T47D (cell line): ENCODE data around the gene RFC1.
"Not testable (repeated sequence)": the region's sequence is repeated elsewhere in the genome, so short reads cannot be mapped to it uniquely, and the experiment has no call there.

ENCODE experiments used
- DNase-seq, 2 experiments: peaks; one replicate each; pipeline versions ENCODE4 v3.0.0 to v3.0.0-alpha.2; 2011 to 2012; ENCODE audit warnings: low read depth in 1 of 2, low spot score in 1 of 2
- JUND ChIP-seq: IDR thresholded peaks from 2 replicates; pipeline ENCODE4 v1.6.1; 2012; ENCODE audit warnings: low read depth
- in situ Hi-C: cut with HindIII; loops from 2 replicates; pipeline ENCODE4 v1.10.0; 2016; ENCODE audit warnings: low sequenced_read_pairs, low pct_unique_long_range_greater_than_20kb

RFC1 gene

DNA sequence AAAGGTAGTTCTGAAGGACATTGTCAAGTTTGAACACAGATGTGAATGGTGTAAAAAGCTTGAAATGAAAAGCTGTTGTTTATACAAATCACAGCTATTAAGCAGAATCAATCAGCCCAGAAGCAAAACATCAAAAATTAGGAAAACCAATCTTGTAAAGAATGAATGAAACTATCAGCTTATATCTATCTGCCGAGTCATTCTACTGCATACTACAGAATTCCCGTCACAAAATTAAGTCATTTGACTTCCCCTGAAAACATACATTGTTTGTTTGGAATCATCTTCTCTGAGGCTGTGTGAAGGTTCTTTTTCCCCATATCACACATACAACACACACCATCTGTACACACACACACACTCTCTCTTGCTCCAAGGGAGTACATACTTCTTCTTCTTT, 80.3 kb downstream of the RFC1 start:
- TF ChIP-seq JUND: no peak
- in situ Hi-C loops: no loop called here
- DNase-seq: no peak

DNA sequence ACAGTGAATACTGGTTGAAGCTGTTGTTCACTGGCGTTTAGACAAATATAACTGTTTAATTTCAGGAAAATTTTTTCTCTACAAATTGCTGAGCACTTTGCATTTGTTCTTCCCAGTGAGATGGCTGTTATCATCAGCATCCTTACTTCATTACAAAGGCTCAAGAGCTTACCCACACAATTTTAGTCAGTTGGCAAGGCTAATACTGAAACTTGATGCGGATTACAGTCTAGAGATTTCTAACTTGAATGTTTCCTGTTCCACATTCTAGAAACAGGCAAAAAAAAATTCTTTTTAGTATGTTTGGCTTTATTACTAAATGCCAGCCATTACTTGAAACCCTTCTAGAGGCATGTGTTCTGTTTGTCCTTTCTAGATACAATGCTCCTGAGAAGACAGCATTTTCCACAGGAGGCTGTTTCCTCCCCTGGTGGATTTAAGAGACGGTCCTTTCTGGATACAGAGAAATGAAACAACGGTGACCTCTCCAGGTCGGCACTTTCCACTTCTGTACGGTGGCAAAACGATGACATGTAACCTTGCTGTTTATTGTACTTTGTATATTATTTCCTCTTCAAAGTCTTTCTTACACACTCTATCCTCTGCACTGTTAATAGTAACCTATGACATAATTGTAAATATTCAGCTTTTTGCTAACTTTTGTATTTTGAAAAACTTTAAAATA, 80.9 kb downstream of the RFC1 start:
- no peak for TF ChIP-seq JUND
- no peak for DNase-seq
- in situ Hi-C loops: no loop called here

DNA sequence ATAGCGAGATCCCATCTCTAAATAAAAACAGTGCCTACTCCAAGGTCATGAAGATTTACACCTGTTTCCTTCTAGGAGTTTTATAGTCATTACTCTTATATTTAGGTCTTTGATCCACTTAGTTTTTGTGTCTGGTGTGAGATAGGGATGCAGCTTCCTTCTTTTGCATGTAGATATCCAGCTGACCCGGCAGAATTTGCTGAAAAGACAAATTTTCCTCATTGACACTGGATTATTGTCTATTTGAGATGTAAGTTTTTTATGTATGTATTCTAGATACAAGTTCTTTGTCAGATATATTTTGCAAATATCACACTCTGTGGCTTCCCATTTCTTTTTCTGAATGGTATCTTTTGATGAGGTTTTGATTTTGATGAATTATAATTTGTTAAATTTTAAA, 85.4 kb downstream of the RFC1 start:
- no peak for DNase-seq
- TF ChIP-seq JUND: no peak
- in situ Hi-C loops: no loop called here

DNA sequence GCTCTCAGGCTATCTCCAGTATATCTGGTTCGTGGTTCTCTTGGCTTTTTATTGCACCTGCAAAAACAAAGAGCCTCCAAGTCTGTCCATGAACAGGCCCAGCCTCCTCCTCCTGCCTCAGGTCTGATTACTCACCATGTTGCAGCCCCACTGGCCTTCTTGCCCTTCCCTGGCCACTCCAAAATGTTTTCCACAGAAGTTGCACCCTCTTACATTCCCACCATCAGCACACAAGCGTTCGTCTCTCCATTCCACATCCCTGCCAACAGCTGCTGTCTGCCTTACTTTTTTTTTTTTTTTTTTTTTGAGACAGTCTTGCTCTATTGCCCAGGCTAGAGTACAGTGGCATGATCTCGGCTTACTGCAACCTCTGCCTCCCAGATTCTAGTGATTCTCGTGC, 86.7 kb downstream of the RFC1 start:
- TF ChIP-seq JUND: no peak
- in situ Hi-C loops: no loop called here
- DNase-seq: no peak

DNA sequence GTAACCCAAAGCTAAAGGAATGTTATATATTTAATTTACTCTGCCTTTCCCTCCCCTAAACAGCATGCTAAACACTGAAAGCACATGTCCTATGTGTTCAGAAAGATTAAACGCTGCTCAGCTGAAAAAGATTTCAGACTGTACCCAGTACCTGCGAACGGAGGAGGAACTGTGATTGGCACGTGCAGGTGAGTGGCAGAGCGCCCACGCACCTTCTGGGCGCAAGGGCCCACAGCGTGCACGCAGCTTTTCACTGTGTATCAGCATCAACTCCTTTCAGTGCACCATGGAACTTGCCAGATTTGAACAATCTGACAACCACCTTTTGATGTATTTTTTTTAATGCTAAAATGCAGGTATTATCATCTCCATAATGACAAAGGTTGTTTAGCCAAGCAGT, 87.7 kb downstream of the RFC1 start:
- DNase-seq: no peak
- no peak for TF ChIP-seq JUND
- in situ Hi-C loops: no loop called here

DNA sequence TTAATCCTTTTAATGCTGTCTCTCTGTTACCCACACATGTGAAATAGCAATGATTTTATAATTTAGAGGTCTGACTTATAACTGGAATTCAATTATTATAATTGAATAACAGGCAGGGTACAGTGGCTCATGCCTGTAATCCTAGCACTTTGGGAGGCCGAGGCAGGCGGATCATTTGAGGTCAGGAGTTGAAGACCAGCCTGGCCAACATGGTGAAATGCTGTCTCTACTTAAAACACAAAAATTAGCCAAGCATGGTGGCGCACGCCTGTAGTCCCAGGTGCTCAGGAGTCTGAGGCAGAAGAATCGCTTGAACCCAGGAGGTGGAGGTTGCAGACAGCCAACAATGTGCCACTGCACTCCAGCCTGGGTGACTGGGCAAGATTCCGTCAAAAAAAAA, 88.5 kb downstream of the RFC1 start:
- in situ Hi-C loops, DNase-seq: not testable (repeated sequence)

DNA sequence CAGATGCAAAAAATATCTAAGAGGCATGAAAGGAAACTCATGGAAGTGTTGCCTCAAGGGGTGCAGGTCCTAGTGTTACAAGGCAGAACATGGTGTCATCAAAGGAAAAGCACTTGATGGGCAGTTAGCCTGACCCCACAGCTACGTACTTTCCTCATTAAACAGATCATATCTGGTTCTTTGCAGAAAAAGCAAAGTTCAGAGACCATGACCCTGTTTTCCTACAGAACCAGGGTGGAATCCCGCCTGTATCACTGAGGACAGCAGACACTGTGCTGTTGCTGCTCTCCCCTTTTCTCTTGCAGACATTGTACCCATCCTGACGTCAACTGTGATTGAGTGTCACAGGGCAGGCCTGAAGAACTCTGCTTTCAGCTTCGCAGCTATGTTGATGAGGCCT, 91.7 kb downstream of the RFC1 start:
- in situ Hi-C loops: no loop called here
- TF ChIP-seq JUND: no peak
- DNase-seq: no peak

DNA sequence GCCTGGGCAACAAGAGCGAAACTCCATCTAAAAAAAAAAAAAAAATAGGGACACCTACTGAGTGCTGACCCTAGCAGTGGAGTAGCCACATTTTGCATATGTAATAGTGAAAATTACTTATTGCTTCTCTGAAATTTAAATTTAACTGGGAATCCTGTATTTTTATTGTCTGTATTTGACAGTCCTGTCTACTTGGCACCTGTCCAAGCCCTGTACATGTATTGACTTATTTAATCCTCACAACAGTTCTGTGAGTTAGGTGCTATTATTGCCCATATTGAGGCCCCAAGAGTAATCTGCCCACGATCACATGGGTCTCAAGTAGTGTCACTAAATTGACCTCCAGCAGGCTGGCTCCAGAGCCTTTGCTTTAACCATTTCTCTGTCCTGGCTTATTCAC, 102.3 kb downstream of the RFC1 start:
- in situ Hi-C loops: no loop called here
- DNase-seq: no peak
- TF ChIP-seq JUND: no peak

DNA sequence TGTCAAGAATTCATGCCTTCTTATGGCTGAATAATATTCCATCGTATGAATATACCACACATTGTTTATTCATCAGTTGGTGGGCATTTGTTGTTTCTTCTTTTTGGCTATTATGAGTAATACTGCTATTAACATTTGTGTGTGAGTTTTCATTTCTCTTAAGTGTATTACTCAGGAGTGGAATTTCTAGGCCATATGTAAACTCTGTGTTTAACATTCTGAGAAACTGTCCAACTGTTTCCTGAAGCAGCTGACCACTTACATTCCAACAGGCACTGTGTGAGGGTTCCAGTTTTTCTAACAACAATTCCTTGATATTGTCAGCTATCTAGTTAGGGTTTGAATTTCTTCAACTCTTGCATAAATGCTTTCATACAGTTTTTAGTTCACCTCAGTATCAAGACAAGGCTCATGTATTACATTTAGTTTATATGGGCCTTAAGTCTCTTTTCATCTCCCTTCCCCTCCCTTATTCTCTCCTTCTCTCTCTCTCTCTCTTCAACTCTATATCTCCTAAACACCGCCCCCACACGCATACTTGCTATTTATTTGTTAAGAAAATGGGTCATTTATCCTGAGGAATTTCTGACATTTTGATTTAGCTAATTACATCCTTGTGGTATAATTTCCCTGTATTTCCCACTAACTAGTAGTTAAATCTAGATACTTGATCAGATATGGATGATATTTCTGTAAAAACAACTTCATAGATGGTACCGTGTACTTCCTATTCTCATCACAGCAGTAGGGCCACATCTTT, 106.4 kb downstream of the RFC1 start:
- in situ Hi-C loops: no loop called here
- TF ChIP-seq JUND: no peak
- no peak for DNase-seq

DNA sequence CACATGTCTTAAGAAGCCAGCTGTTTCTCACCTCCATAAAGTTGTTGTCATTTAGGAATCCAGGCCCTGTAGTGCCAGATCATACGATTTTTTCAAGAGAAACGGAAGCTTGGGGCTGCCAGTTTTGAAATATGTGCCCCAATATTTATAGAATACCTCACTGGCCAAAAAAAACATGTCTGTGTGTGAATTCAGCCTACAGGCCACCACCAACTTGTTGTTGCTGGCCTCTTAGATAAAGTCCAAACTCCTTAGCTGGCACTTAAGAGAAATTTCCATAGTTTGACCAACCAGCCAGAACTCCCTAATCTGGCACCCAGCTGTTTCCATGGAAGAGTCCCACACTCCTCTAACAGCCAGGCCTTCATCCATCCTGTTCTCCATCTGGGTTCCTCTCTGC, 109.7 kb downstream of the RFC1 start:
- in situ Hi-C loops: no loop called here
- DNase-seq: no peak
- TF ChIP-seq JUND: no peak

DNA sequence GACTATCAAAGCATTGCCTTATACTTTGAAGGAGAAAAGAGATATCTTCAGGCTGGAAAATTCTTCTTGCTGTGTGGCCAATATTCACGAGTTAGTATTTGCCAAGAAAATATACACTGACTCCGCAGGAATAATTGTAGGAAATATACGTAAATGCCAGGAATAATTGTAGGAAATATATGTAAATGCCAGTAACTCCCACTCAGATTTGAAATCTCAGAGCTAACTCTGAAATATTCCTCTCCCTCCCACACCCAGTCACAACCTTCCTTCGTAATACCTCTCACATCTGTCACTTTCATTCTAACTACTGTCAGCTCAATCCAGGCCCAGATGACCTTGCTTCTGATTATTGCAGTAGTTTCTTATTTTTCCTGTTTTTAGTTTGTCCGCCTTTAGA, 110.3 kb downstream of the RFC1 start:
- in situ Hi-C loops: no loop called here
- DNase-seq: no peak

DNA sequence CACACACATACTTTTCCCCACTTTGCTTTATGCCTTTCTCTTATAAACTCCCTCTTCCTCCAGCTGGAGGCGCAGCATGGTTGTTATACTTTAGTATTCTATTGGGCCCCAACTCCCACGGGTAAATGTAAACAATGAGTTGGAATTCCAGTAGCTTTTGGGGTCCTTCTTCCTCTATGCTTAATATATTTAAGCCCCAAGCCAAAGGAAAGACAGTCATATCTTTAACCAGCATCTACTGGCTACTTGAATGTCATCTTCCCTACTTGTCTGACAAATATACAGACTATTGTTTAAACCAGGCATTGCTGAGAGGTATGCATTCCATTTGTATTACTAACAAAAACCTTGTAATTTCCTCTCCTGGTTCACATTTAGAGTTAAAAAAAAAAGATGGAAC, 110.9 kb downstream of the RFC1 start:
- TF ChIP-seq JUND: no peak
- DNase-seq: peak in 1 of 2 experiments; percentile 30
- in situ Hi-C loops: no loop called here

More for the DNA sequence above, 110.3 kb downstream of the RFC1 start:
- TF ChIP-seq JUND: no peak

DNA sequence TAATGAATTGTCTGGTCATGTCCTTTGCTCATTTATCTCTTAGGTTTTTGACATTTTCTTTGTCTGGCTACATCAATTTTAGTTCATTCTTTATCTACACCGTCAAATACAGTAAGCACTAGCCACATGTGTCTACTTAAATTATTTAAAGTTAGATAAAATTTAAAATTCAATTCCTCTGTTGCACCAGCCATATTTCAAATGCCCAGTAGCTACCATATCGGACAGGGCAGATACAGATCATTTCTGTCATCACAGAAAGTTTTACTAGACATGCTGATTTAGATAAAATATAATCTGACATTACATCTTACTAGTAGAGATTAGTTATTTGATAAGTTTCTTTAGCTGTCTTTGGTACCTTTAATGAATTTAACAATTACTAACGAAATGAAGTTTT, 122.7 kb downstream of the RFC1 start:
- DNase-seq: no peak
- in situ Hi-C loops: no loop called here
- TF ChIP-seq JUND: no peak
